T1000 (cell line): Measurements from ENCODE around the gene ZNF846.
"Not testable (repeated sequence)": the region's sequence is repeated elsewhere in the genome, so short reads cannot be mapped to it uniquely, and the experiment has no call there.

ENCODE experiments used
- DNase-seq: peaks from one replicate; lab custom pipeline; 2025; ENCODE audit warnings: mixed read lengths; lab: John Stamatoyannopoulos, UW

The ZNF846 gene

GRCh38 chr19:9768175-9769112, at the start of gene ZNF846:
ZNF846 (minus strand) TSS chr19:9768738; CDS start chr19:9764950, 3,788 bp downstream.
- DNase-seq: peak; percentile 85

- DNase-seq: no peak
These were observed 49.7 kb upstream of the ZNF846 start for GRCh38 chr19:9818175-9818733.

- DNase-seq: no peak
These were observed 42.6 kb upstream of the ZNF846 start for GRCh38 chr19:9811139-9811538.

- no peak for DNase-seq
These were observed 40.6 kb upstream of the ZNF846 start for GRCh38 chr19:9808855-9809824.

GRCh38 chr19:9806803-9807202, 38.3 kb upstream of the ZNF846 start:
- DNase-seq: no peak

GRCh38 chr19:9801976-9802375, 33.4 kb upstream of the ZNF846 start:
- no peak for DNase-seq

GRCh38 chr19:9799162-9799561, 30.6 kb upstream of the ZNF846 start:
- no peak for DNase-seq

- no peak for DNase-seq
These were observed 29.3 kb upstream of the ZNF846 start for GRCh38 chr19:9797871-9798270.

GRCh38 chr19:9796113-9796773, 27.7 kb upstream of the ZNF846 start:
- peak; percentile 49 for DNase-seq

- peak; percentile 61 for DNase-seq
These were observed 24.6 kb upstream of the ZNF846 start for GRCh38 chr19:9793071-9793591.

- DNase-seq: peak; percentile 91
These were observed 23.9 kb upstream of the ZNF846 start for GRCh38 chr19:9792206-9793070.

- DNase-seq: peak; percentile 94
These were observed 23.1 kb upstream of the ZNF846 start for GRCh38 chr19:9791552-9792205.

GRCh38 chr19:9791073-9791367, 22.5 kb upstream of the ZNF846 start:
- DNase-seq: not testable (repeated sequence)

GRCh38 chr19:9789579-9789978, 21.0 kb upstream of the ZNF846 start:
- DNase-seq: not testable (repeated sequence)

GRCh38 chr19:9789066-9789465, 20.5 kb upstream of the ZNF846 start:
- DNase-seq: no peak

GRCh38 chr19:9788604-9789003, 20.1 kb upstream of the ZNF846 start:
- not testable (repeated sequence) for DNase-seq

- DNase-seq: no peak
These were observed 18.3 kb upstream of the ZNF846 start for GRCh38 chr19:9786819-9787218.

- DNase-seq: no peak
These were observed 17.8 kb upstream of the ZNF846 start for GRCh38 chr19:9786342-9786741.

GRCh38 chr19:9785367-9786331, 17.1 kb upstream of the ZNF846 start:
- peak; percentile 88 for DNase-seq
